ENCODE results near the gene PPM1K.
"Not testable (repeated sequence)": the region's sequence is repeated elsewhere in the genome, so short reads cannot be mapped to it uniquely, and the experiment has no call there.

Gene PPM1K

GRCh38 chr4:88284439-88285234 is at the start of gene PPM1K:
PPM1K (minus strand) TSS chr4:88284561; CDS start chr4:88278583, 5,978 bp downstream.
- peak; percentile 99 for DNase-seq (ENCODE audit: low spot score)

- no peak for DNase-seq (ENCODE audit: low spot score)
Observed at GRCh38 chr4:88333741-88334405, 49.5 kb upstream of the PPM1K start.

GRCh38 chr4:88327665-88328064 is 43.3 kb upstream of the PPM1K start:
- DNase-seq (ENCODE audit: low spot score) = no peak

- DNase-seq (ENCODE audit: low spot score) = peak; percentile 57
Observed at GRCh38 chr4:88320780-88321373, 36.5 kb upstream of the PPM1K start.

GRCh38 chr4:88320224-88320779 is 35.9 kb upstream of the PPM1K start:
- peak; percentile 57 for DNase-seq (ENCODE audit: low spot score)

GRCh38 chr4:88318751-88319350 is 34.5 kb upstream of the PPM1K start:
- DNase-seq (ENCODE audit: low spot score) = peak; percentile 29

- no peak for DNase-seq (ENCODE audit: low spot score)
Observed at GRCh38 chr4:88315460-88316017, 31.2 kb upstream of the PPM1K start.

GRCh38 chr4:88313088-88313624 is 28.8 kb upstream of the PPM1K start:
- DNase-seq (ENCODE audit: low spot score) = not testable (repeated sequence)

GRCh38 chr4:88308587-88308986 is 24.2 kb upstream of the PPM1K start:
- no peak for DNase-seq (ENCODE audit: low spot score)

GRCh38 chr4:88297725-88298454 is 13.5 kb upstream of the PPM1K start:
- DNase-seq (ENCODE audit: low spot score) = no peak

GRCh38 chr4:88297212-88297516 is 12.8 kb upstream of the PPM1K start:
- DNase-seq (ENCODE audit: low spot score) = no peak

GRCh38 chr4:88296413-88297211 is 12.3 kb upstream of the PPM1K start:
- no peak for DNase-seq (ENCODE audit: low spot score)

- no peak for DNase-seq (ENCODE audit: low spot score)
Observed at GRCh38 chr4:88295656-88296055, 11.3 kb upstream of the PPM1K start.

- peak; percentile 15 for DNase-seq (ENCODE audit: low spot score)
Observed at GRCh38 chr4:88291003-88291402, 6.6 kb upstream of the PPM1K start.

GRCh38 chr4:88286897-88287296 is 2.5 kb upstream of the PPM1K start:
- DNase-seq (ENCODE audit: low spot score) = no peak

- no peak for DNase-seq (ENCODE audit: low spot score)
Observed at GRCh38 chr4:88285235-88285653, 883 bp upstream of the PPM1K start.

GRCh38 chr4:88283661-88284438 is 511 bp downstream of the PPM1K start:
- peak; percentile 78 for DNase-seq (ENCODE audit: low spot score)

GRCh38 chr4:88280228-88280795 is 4.0 kb downstream of the PPM1K start:
- no peak for DNase-seq (ENCODE audit: low spot score)

GRCh38 chr4:88277711-88278225 is 6.6 kb downstream of the PPM1K start:
- DNase-seq (ENCODE audit: low spot score) = no peak
